Mucosa of gallbladder (tissue), 1 donor: ENCODE data around the gene JOSD2. TPM values are rescaled to one million over a fixed set of nuclear protein-coding genes. Genes with fewer than 3 reads are reported as not detected.

ENCODE experiments used
- DNase-seq: peaks from one replicate; pipeline ENCODE4 v3.0.0-alpha.2; 2020; ENCODE audit warnings: low spot score
- total RNA-seq: library from RNA; stranded (reverse); gene quantifications from one replicate; pipeline ENCODE4 v1.2.1, GENCODE V29; 2021
- donor health status: DM: no; HTN: no; CAD: no.

Gene JOSD2
- total RNA-seq, 1 donor from 2014 or later: 57.3 TPM

DNA sequence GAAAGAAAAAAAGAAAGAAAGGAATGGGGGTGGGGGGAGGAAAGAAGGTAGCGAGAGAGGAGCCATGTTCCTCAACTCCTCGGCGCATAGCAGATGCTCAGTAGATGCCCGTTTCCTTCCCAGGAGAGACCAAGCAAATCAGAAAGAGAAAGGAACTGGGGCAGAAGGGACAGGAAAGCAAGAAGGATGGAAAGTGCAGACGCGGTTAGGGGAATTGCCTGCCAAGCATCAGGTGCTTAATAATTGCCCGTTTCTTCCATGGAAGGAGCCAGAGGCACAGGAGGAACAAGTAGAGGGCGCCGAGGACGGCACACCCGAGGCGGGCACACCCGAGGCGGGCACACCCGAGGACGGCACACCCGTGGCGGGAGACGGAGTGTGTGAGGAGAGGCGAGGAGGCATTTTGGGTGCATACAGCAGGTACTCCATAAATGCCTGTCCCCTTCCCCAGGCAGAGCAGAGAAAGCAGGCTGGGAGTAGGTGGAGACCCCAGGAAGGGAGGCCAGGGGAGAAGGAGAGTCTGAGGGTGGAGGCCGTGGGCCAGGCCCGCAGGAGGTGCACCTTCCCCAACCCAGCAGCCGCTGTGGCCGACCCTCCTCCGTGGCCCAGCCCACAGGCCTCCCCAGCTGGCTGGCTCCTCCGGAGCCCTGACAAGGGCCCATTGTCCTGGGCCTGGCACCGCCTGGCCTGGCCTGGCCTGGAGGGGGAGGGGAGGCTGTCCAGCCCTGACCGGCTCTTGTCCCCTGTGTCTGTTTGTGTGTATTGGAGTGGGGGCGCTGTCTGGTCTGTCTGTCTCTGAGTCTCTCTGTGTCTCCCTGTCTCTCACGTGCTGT is 14.6 kb downstream of the JOSD2 start:
- no peak for DNase-seq

DNA sequence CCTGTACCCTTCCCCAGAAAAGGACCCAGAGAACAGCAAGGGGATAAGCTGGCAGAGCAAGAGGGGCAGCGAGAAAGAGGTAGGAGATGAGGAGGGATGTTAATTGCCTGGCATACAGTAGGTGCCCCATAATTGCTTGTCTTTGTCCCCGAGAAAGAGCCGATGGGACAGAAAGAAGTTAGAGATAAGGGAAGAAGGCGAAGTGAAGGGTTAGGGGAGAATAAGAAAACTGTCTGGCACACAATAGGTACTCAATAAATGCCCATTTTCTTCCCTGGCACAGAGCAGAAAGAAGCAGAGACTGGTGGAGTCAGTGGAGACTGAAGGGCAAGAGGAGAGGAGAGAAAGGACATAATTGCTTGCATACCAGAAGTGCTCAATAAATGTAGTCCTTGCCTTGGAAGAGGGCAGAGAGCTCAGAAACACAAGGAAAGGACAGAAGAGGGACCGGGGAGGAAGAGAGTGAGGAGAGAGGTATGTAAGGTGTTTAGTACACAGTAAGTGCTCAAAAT is 15.9 kb downstream of the JOSD2 start:
- DNase-seq: no peak

DNA sequence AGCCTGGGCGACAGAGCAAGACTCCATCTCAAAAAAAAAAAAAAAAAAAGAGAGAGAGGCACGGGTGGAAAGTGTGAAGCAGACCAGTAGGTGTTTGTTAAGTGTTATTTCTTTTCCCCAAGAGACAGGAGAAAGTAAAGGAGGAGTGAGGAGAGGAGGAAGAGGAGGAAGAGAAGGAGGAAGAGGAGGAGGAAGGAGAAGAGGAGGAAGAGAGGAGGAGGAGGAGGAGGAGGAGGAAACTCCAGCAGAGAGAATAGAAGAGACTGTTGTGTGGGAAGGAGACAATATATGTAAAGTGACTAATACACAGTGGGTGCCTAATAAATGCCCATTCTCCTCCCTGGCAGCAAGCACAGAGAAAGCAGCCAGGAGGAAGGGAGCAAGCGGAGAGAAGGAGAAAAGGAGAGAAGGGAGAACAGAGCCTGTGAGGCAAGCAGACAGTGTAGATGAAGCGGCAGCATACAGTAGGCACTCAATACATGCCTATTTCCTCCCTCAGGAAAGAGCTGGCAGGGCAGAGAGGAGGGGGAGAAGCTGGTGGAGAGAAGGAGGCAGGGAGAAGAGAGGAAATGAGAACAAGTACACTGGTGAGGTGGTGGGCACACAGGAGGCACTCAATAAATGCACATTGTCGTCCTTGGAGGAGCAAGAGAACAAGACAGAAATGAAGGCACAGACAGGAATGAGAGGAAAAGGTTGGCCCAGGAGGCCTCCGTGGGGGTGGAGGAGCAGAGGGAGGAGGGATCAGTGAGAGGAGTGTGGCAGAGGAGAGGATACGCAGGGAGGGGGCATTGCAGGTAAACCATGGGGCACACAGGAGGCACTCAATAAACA is 16.6 kb downstream of the JOSD2 start:
- DNase-seq: no peak

DNA sequence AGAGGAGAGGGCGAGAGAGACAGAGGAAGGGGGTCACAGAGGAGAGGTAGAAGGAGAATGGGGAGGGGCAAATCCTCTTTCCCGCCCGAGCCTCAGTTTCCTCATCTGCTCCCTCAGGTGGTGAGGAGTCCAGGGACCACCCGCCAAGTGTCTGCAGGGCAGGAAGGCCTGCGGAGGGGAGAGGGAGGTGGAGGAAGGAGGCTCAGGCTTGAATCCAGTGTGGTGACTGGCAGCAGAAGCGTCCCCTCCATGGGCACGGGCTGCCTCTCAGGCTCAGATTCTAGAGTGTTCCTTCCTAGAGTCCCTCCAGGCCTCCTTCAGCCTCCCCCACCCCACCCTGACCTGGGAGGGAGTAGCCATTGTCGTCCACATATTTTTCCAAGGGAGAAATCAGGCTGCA is 17.8 kb downstream of the JOSD2 start:
- no peak for DNase-seq

DNA sequence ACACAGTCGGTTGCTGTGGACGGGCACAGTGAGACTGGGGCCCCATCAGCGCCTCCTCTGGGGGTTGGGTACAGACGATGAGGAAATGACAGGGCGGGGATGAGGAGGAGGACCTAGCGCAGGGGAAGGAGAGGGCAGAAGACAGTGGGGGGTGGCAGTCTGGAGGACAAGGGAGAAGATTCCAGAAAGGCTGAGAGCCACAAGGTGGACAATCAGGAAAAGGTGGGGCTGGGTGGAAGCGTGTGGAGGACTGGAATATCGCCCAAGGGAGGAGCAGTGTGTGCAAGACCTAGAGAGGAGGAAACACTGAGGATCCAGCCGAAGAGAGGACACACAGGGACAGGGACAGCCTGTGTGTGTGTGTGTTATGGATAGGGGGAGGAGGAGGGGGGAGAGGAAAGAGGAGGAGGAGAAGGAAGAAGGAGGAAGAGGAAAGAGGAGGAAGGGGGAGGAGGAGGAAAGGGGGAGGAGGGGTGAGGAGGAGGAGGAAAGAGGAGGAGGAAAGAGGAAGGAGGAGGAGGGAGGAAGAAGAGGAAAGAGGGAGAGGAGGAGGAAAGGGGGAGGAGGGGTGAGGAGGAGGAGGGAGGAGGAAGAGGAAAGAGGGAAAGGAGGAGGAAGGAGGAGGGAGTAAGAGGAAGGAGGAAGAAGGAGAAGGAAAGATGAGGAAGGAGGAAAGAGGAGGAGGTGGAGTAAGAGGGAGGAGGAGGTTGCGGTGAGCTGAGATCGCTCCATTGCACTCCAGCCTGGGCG is 18.5 kb downstream of the JOSD2 start:
- no peak for DNase-seq

DNA sequence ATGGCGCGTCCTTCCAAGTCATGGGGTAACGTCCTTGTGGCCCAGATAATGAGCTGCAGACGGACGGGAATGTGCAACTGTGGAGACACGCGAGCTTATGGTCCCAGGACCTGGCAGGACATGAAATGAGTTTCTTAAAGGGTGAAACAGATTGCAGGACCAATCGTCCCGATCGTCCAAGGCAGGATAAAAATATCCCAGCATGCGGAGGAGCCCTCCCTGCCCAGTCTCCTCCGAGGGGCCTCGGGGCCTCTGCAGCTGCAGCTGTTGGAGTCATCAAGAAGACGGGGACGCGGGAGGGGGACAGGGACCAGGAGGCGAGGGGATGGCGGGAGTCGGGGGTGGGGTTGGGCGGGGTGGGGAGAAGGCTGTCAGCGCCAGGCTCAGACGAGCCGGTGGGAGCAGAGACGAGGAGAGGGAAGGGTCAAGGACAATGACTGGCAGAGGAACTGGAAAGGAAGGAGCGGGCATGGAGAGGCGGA is 20.0 kb downstream of the JOSD2 start:
- DNase-seq: no peak

DNA sequence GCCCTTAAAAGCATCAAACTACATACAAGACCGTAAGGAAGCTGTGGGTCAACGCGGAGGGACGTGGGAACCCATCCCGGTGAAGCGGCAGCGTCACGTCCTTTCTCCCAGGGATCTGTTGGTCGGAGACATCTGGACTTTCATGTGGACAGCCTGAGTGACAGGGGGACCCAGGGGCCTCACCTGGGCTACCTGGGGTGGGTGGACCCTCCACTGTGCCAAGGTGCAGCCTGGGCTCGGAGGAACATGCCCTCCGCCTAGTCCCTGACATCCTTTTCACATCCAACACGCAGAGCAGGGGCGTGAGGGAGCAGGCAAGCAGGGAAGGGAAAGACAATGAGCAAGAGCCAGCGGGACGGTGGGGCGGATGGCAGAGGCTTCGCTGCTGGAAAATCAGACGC is 20.6 kb downstream of the JOSD2 start:
- no peak for DNase-seq

DNA sequence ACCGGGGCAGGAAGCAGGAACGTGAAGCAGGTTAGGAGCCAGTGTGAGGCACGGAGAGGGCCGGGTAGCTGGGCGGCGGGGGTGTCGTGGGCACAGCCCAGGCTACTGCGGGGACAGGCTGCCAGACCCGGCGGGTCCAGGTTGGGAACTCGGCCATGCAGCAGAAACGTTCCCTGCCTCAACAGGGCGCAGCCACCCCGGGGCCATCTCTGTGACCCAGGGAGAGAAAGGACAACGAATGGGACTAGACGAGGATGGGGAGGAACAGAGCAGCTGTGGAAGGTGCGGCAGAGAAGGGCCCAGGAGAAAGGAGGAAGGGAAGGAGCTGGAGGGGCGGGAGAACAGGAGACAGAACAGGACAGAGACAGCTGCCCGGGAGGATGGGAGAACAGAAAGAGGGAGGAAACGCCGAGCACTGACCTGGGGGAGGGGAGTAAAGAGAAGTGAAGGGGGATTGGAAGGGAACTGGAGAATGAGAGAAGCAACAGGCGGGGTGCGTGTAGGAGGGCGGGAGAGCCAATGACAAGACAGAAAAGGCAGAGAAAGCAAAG is 21.5 kb downstream of the JOSD2 start:
- no peak for DNase-seq

DNA sequence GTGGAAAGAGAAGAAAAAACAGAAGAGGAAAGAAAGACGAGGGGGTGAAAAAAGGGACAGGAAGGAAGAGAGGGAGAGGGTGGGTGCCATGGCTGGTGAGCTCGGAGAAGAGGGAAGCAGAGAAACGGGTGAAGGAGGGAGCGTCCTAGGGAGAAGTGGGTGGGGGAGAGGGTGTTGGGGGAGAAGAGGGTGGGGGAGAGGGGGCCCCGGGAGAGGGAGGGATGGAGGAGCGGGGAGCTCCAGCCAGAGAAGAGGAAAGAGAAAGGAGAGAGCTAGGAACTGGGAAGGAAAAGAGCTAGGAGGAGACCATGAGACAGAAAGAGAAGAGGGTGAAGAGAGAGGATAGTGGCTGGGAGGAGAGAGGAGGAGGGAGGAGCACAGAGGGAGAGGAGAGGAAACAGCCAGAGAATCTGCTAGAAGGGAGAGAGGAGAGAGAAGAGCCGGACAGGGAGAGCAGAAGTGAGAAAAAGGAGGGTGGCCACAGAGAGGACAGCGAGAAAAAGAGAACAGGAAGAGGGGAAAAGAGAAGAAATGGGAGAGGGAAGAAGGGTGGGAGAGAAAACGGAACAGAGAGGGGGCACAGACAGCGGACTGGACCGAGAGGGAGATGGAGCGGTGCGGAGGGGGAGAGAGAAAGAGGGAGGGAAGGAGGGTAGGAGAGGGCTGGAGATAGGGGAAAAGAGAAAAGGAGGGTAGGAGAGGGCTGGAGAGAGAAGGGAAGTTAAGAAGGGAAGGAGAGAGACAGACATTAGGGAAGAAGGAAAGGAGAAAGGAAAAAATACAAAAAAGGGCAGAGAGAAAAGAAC is 22.4 kb downstream of the JOSD2 start:
- DNase-seq: no peak

DNA sequence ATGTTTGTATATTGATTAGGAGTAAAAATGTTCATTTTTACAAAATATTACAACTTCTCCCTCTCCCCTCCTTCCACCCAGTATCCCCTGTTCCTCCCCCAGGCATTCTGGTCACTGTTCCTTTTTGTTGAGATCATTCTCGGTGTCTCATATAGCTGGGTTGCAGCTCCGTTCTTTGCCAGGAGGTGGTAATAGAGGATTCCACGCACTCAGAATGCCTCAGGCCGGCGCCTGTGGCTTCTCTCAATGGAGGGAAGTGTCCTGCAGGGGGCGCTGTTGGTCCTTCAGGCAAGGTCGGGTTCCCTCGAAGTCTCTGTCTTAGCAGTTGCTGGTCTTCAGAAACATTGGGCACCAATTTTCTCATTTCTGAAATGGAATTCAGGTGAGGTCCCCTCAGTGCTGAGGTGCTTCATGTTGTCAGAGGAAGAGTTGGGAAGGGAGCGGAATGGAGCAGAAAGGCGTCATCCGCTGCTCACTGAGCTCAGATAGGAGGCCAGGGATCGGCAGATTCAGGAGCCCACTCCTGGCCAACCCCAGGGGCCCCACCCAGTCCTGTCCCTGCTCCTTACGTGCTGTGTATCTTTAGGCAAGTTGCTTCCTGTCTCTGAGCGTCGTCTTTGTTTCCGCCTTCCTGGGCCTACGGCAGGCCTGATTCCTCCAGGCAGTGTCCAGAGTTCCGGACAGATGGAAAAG is 24.0 kb downstream of the JOSD2 start:
- DNase-seq: no peak

DNA sequence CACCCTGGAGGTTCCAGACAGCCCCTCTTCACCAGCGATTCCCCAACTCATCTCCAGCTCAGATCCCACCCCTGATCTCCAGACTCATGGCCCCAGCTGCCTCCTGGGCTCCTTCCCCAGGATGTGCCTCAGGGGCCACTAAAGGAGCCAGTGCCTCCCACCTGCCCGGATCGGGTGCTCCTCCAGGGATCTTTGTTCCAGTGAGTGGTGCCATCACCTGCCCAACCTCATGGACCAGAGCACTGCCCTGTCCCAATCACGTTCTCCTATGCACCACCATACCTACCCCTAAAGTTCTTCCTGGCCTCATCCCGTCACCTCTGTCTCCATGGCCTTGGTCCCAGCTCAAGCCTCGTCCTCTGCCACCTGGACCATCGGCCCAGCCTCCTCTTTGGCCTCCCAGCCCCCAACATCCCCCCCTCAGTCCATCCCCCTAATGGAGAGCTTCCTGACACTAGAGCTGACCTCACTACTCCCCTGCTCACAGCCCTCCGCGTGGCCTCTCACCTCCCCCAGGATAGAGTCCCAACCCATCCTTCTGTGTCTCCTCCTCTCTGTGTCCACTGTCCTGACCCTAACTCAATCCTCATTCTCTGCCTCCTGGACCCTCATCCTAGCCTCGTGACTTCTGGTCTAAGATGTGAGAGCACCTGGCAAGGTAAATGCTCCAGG is 25.6 kb downstream of the JOSD2 start:
- no peak for DNase-seq

DNA sequence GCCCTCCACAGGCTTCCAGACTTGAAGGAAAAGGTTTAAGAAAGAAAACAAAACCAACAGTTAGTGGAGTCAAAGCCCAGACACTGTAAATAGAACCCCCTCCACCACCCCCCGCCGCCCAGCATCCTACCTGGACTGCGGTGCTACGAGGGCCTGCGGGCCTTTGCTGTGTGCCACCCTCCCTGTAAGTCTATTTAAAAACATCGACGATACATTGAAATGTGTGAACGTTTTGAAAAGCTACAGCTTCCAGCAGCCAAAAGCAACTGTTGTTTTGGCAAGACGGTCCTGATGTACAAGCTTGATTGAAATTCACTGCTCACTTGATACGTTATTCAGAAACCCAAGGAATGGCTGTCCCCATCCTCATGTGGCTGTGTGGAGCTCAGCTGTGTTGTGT is 28.1 kb downstream of the JOSD2 start:
- no peak for DNase-seq

DNA sequence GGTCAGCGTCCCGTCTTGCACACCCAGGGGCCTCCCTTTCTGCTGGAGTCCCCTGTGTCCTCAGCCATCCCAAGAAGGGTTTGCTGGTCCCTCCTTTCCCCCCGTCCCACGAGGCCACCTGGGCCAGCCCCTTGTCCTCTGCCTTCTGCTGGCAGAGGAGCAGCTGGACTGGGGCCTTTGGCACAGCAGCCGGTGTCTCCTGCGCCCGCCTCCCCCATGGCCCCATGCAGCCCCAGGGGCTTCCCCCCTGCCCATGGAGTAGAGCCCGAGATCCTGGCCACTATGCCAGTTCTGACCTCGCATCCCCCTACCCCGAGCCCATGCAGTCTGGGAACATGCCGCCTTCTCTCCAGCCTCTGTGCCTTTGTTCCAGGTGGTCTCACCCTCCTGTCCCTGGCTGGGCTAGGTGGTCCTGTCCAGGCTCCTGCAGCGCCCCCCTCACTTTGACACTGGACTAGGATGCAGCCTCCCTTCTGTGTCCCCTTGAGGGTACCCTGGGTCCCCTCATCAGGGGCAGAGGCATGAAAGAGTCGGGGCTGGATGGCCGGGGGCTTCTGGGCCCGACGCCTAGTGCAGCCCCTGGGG is 28.6 kb downstream of the JOSD2 start:
- DNase-seq: no peak

DNA sequence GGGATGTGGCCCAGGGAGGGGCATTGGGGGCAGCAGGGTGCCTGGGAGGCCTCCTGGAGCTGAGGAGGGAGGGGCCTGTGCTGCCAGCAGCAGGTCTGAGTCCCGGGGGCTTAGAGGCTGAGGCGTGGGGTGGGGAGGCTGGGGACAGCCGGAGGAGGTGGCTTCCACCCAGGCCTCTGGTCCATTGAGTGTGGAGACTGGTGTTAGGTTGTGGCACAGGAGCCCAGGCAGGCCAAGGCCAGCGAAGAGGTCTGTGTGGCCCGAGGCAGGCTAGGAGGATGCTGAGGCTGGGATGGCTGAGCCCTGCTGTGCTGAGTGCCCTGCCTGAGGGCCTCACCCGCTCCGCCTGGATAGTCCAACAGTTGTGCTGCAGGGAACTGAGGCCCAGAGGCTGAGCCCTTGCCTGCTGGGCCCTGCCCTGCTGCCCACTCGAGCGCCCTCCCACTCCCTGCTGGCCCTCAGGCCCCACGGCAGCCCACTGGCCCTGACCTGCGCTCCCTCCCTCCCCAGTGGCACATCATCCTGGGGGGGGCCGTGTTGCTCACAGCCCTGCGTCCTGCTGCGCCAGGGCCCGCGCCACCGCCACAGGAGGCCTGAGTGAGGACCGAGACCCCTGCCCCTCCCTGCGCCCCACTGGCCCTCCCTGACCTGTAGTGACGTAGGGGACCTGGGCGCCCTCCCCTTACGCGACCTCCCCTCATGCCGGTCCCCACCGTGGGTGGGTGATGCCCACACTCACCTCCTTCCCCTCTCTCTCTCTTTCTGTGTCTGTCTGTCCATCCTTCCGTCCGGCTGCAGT is 29.4 kb downstream of the JOSD2 start:
- DNase-seq: no peak

DNA sequence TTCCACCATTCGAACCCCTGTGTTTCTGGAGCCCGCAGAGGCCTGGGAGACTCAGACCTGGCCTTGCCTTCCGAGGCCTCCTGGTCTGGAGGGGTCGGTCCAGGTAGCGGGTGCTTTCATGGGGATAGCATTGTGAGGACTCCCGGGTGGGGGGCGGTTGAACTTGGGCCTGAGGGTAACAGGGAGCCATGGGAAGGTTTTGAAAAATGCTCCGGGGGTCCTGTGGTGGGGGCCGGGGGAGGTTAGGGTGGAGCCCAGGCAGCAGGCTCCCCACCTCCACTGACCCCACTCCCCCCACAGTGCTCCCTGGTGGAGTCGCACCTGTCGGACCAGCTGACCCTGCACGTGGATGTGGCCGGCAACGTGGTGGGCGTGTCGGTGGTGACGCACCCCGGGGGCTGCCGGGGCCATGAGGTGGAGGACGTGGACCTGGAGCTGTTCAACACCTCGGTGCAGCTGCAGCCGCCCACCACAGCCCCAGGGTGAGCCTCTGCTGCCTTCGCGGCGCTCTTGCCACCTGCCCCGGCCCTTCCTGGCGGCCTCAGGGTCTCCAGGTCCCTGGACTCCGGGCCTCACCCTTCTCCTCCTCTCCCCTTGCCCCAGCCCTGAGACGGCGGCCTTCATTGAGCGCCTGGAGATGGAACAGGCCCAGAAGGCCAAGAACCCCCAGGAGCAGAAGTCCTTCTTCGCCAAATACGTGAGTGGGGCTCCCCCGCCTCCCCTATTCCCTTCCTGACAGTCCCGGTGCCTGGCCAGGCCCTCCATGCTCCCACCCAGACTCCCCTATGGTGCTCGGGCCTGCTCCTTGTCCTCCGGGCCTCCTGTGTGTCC is 30.5 kb downstream of the JOSD2 start:
- DNase-seq: no peak

DNA sequence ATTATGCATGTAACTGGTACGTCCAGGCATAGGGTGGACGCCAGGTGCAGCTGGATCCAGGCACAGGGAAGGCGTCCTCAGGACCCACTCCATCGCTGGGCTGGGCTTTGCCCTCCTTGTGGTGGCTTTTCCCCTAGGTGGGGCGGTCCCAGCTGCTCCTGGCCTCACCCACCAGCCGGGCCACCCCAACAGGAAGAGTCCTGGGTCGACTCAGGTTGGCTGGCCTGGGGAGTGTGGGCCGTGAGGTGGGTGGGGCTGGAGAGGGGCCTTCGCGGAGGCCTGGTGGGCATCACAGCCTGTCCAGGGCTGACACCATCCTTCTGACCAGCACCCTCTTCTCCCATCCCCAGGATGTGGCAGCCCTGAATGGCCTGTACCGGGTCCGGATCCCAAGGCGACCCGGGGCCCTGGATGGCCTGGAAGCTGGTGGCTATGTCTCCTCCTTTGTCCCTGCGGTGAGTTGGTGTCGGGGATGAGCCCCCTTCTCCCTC is 31.2 kb downstream of the JOSD2 start:
- no peak for DNase-seq
